Measurements from ENCODE around the gene EPB41L5.

DNA sequence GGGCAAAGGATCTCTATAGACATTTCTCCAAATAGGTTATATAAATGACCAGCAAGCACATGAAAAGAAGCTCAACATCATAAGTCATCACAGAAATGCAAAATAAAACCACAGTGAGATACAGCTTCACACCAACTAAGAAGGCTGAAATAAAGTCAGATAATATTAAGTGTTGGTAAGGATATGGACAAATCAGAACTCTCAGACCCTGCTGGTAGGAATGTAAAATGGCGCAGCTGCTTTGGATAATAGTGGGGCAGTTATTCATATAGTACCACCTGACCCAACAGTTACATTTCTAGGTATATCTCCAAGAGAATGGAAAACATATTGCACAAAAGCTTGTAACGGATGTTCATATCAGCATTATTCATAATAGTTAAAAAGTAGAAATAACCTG, 14.0 kb downstream of the EPB41L5 start:
- TF ChIP-seq POLR2AphosphoS5 (IDR thresholded peaks at IDR 0.05; ENCODE audit: borderline replicate concordance, low read depth, low read length), result no peak
- TF ChIP-seq EZH2 (IDR thresholded peaks at IDR 0.05), result no peak
- TF ChIP-seq FOXP2 (optimal IDR thresholded peaks at IDR 0.05; ENCODE audit: control extremely low read depth, extremely low read length, insufficient read depth), result no peak

Data from SK-N-MC (cell line).